Psoas muscle (tissue), 8 donors: Measurements from ENCODE around the gene DHRS7C. TPM values are rescaled to one million over a fixed set of nuclear protein-coding genes. Genes with fewer than 3 reads are reported as not detected.
A peak's percentile ranks its signal among the peaks of the same experiment; 100 is the strongest.
"Not testable (repeated sequence)": the region's sequence is repeated elsewhere in the genome, so short reads cannot be mapped to it uniquely, and the experiment has no call there.

Experiments
- ATAC-seq, 4 donors: fragments of 200-7000 bp; cut with Tn5 transposase; one replicate each; pipeline ENCODE4 v1.9.1; 2020; ENCODE audit warnings: moderate library complexity in 3 of 4, mild to moderate bottlenecking in 2 of 4
- DNase-seq, 2 donors: peaks; one replicate each; pipeline ENCODE4 v3.0.0-alpha.2; 2020
- H3K27ac ChIP-seq: fragments of 200-600 bp; one replicate; pipeline ENCODE4 v1.8.0; 2022
- H3K27me3 ChIP-seq, 3 donors: fragments of 200-600 bp in 1 of 3; one replicate each; pipeline versions ENCODE4 v1.6.1 to v1.8.0; 2013 to 2022; ENCODE audit warnings: low read length in 2 of 3, mild to moderate bottlenecking in 2 of 3, moderate library complexity in 1 of 3; ENCODE audit not compliant: insufficient read depth in 3 of 3
- H3K36me3 ChIP-seq, 2 donors: fragments of 200-600 bp in 1 of 2; one replicate each; pipeline versions ENCODE4 v1.6.1 to v1.8.0; 2013 to 2022; ENCODE audit warnings: low read depth in 1 of 2, mild to moderate bottlenecking in 1 of 2, moderate library complexity in 1 of 2; ENCODE audit not compliant: insufficient read depth in 1 of 2
- H3K4me1 ChIP-seq: fragments of 200-600 bp; one replicate; pipeline ENCODE4 v1.8.0; 2022
- H3K4me3 ChIP-seq: fragments of 200-600 bp; one replicate; pipeline ENCODE4 v1.8.0; 2022; ENCODE audit warnings: mild to moderate bottlenecking
- H3K9me3 ChIP-seq: fragments of 200-600 bp; one replicate; pipeline ENCODE4 v1.8.0; 2022
- WGBS, 3 donors: extraction: QIAGEN DNeasy Blood & Tissue Kit; methylation state at CpG; one replicate each; pipeline versions ENCODE4 v1.1.6 to v1.1.7; 2013; 5-methylcytosine and 5-hydroxymethylcytosine counted together
- intact Hi-C, 2 donors: fragments of 100-400 bp; cut with DNase I; formaldehyde crosslinking; loops; one replicate each; pipeline versions ENCODE4 v1.11.0 to v1.14.2; 2022
- polyA plus RNA-seq, 3 donors: library from polyadenylated mRNA; stranded (reverse); fragments of 200-250 nt; gene quantifications; one replicate each; pipeline ENCODE4 v1.2.3, GENCODE V29; 2013
- total RNA-seq, 4 donors: library from RNA; stranded (reverse); fragmentation: NEBNext Ultra II Directional in 2 of 4; extraction: Animal tissue kit (Norgen Biotek cat#: 25700) in 2 of 4; gene quantifications; one replicate each; pipeline versions ENCODE4 v1.2.1 to v1.2.4, GENCODE V29; 2021 to 2023
- TF ChIP-seq, protein P1 (sequence below): fragments of 200-600 bp; IDR thresholded peaks from one replicate; pipeline ENCODE4 v1.8.0; 2022; ENCODE audit warnings: antibody characterized with exemption
- donor health status: healthy with polysubstance abuse.
- donor health status: DM: no; HTN: no; CAD: no; lungs with moderate emphysema.
- donor health status: Bipolar disorder and iron deficiency.
- donor health status: healthy.
- donor health status: DM: yes; HTN: yes; CAD: no.
- donor health status: DM: no; HTN: no; CAD: no.
- donor health status: DM: no; HTN: no; CAD: no.
- donor health status: DM: yes; HTN: yes; CAD: no.

The DHRS7C gene
- total and polyA plus RNA-seq, 7 donors, result 26.9 to 112 (median 41.8) TPM

DNA sequence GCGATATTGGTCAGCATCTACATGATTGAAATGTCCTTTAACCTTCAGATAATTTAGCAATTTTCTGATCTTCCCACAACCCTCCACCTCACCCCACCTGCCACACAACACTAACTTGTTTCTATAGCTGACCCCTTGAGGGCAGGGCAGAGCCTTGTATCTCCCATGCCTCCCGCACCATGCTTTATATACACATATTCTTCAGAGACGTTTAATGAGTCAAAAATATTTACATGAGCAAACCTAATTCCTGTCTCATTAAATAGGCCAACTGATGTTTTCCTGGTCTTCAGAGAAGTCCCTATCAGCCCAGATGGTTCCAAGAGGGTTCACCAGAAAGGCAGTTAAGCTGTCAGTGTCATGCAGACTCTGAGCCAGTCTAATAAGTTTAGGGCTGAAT, 6.6 kb upstream of the DHRS7C start:
- no peaks in the 10 kb centered on the region for H3K4me1 ChIP-seq
- no peak for DNase-seq
- H3K27ac ChIP-seq, result no peak overlapping the region
- H3K9me3 ChIP-seq, result no peaks in the 10 kb centered on the region
- TF ChIP-seq, protein P1, sequence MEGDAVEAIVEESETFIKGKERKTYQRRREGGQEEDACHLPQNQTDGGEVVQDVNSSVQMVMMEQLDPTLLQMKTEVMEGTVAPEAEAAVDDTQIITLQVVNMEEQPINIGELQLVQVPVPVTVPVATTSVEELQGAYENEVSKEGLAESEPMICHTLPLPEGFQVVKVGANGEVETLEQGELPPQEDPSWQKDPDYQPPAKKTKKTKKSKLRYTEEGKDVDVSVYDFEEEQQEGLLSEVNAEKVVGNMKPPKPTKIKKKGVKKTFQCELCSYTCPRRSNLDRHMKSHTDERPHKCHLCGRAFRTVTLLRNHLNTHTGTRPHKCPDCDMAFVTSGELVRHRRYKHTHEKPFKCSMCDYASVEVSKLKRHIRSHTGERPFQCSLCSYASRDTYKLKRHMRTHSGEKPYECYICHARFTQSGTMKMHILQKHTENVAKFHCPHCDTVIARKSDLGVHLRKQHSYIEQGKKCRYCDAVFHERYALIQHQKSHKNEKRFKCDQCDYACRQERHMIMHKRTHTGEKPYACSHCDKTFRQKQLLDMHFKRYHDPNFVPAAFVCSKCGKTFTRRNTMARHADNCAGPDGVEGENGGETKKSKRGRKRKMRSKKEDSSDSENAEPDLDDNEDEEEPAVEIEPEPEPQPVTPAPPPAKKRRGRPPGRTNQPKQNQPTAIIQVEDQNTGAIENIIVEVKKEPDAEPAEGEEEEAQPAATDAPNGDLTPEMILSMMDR, result no peak
- ATAC-seq, result no peak
- WGBS, 3 donors, result 76 to 81% (median 79%) methylated on average over 3 of the region's 3 CpGs
- no peak overlapping the region for H3K4me3 ChIP-seq
- H3K36me3 ChIP-seq, result no peaks in the 10 kb centered on the region
- H3K27me3 ChIP-seq, result no peaks in the 10 kb centered on the region
- intact Hi-C loops, result no loop called here

- H3K9me3 ChIP-seq, result no peaks in the 10 kb centered on the region
Measured at GRCh38 chr17:9792181-9792840, 919 bp upstream of the DHRS7C start.

GRCh38 chr17:9790316-9790715, 1.1 kb downstream of the DHRS7C start:
- peak overlapping the region; percentile 79 for H3K27ac ChIP-seq
- 50 to 65% (median 55%) methylated on average over 4 of the region's 4 CpGs for WGBS, 3 donors
- intact Hi-C loops, result no loop called here
- H3K4me1 ChIP-seq, result peaks cover 36% of the 10 kb centered on the region
- ATAC-seq, result peak in 1 of 4 donors; percentile 13
- no peaks in the 10 kb centered on the region for H3K36me3 ChIP-seq
- no peak for DNase-seq
- no peaks in the 10 kb centered on the region for H3K9me3 ChIP-seq
- peak overlapping the region; percentile 47 for H3K4me3 ChIP-seq
- no peaks in the 10 kb centered on the region for H3K27me3 ChIP-seq
- TF ChIP-seq, protein P1, result no peak

More at GRCh38 chr17:9792181-9792840, 919 bp upstream of the DHRS7C start:
- DNase-seq (no peak), ATAC-seq (no peak)
- WGBS, 3 donors, result 94 to 97% (median 95%) methylated on average over 15 of the region's 15 CpGs
- TF ChIP-seq, protein P1, result no peak
- H3K4me3 ChIP-seq, result no peak overlapping the region
- no peaks in the 10 kb centered on the region for H3K36me3 ChIP-seq
- peak overlapping the region; percentile 79 for H3K27ac ChIP-seq
- intact Hi-C loops, result no loop called here
- H3K27me3 ChIP-seq, result no peaks in the 10 kb centered on the region
- H3K4me1 ChIP-seq, result peaks cover 36% of the 10 kb centered on the region

- TF ChIP-seq, protein P1, result no peak
- H3K9me3 ChIP-seq, result no peaks in the 10 kb centered on the region
- WGBS, 3 donors, result 27 to 43% (median 32%) methylated on average over 8 of the region's 8 CpGs
- no peaks in the 10 kb centered on the region for H3K36me3 ChIP-seq
- no peaks in the 10 kb centered on the region for H3K27me3 ChIP-seq
- ATAC-seq (peak; percentile 46 to 82 (median 68)), DNase-seq (no peak)
- H3K4me1 ChIP-seq, result peaks cover 37% of the 10 kb centered on the region
- peak overlapping the region; percentile 67 for H3K27ac ChIP-seq
- H3K4me3 ChIP-seq, result peak overlapping the region; percentile 34
- intact Hi-C loops, result no loop called here
Measured at GRCh38 chr17:9788601-9789000, 2.8 kb downstream of the DHRS7C start.

DNA sequence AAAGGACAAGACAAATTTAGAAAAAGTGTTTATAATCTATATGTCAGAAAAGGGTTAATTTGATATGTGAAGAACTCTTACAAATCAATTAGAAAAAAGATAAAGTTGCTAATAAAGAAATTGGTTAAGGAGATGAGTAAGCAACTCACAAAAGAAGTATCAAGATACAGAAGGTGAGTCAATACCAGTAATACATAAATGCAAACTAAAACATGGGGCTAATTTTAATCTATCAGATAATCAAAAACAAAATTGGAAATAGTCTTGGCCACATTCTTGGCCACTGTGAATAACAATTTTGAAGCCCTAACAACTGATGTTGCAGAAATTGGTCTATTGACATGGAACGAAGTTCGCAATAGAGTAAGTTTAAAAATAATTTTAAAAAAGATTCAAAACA, 6.8 kb downstream of the DHRS7C start:
- peaks cover 0 to 3% of the 10 kb centered on the region in 2 donors for H3K36me3 ChIP-seq
- H3K4me3 ChIP-seq, result no peak overlapping the region
- TF ChIP-seq, protein P1, result no peak
- ATAC-seq, result no peak
- intact Hi-C loops, result no loop called here
- no peaks in the 10 kb centered on the region for H3K27me3 ChIP-seq
- no peak for DNase-seq
- H3K9me3 ChIP-seq, result no peaks in the 10 kb centered on the region
- peaks cover 24% of the 10 kb centered on the region for H3K4me1 ChIP-seq
- H3K27ac ChIP-seq, result no peak overlapping the region
- 95 to 98% (median 97%) methylated on average over 2 of the region's 2 CpGs for WGBS, 3 donors

DNA sequence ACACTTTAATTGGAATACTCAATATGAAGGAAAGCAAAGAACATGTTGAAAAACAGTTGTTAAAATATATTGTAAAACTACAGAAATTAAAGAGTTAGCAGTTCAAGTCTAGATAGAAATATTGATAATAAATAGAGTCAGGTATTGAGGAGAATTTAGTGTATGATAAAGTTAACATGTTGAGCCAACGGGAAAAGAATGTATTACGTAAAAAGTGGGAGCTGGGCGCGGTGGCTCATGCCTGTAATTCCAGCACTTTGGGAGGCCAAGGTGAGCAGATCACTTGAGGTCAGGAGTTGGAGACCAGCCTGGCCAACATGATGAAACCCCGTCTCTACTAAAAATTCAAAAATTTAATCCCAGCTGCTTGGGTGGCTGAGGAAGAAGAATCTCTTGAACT, 7.9 kb downstream of the DHRS7C start:
- 25 to 54% (median 47%) methylated on average over 5 of the region's 5 CpGs for WGBS, 3 donors
- H3K9me3 ChIP-seq, H3K36me3 ChIP-seq, intact Hi-C loops, DNase-seq, H3K4me3 ChIP-seq, H3K27me3 ChIP-seq, H3K27ac ChIP-seq: not testable (repeated sequence)
- ATAC-seq, result peak in 1 of 4 donors; percentile 33
- peaks cover 13% of the 10 kb centered on the region for H3K4me1 ChIP-seq
